ENCODE measurements around the gene IGF2BP2.
"Not testable (repeated sequence)": the region's sequence is repeated elsewhere in the genome, so short reads cannot be mapped to it uniquely, and the experiment has no call there.

IGF2BP2 gene

GRCh38 chr3:185657211-185657610, 167.6 kb downstream of the IGF2BP2 start:
- H3K4me3 ChIP-seq (ENCODE audit: low read length), result no peak overlapping the region
- DNase-seq (ENCODE audit: low read depth, low spot score), result no peak

DNA sequence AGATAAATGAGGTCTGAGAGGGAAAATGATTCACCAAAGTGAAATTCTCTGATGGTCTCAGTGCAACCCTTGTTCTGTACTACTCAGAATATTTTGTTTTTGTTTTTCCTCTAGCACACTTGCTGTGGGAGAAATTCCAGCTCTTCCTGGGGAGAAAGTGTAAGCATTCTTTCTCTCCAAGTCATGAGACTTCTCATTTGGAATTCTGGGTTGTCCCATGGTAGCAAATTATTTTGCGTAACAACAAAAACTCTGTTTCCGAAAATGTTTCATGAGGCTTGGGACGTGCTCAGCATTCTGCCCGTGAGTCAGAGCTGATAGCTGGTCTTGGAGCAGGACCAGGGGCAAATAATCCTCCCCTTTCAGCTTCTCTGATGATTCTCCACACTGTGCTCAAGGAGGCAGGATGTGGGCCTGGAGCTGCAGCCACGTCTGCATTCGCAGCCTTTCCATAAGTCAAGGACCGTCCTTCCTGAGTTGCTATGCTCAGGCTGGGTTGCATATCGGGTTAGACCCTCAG, 168.5 kb downstream of the IGF2BP2 start:
- no peak for DNase-seq (ENCODE audit: low read depth, low spot score)

GRCh38 chr3:185655426-185656320, 169.2 kb downstream of the IGF2BP2 start:
- no peak overlapping the region for H3K4me3 ChIP-seq (ENCODE audit: low read length)

More for the DNA sequence above, 168.5 kb downstream of the IGF2BP2 start:
- H3K4me3 ChIP-seq (ENCODE audit: low read length), result no peak overlapping the region

DNA sequence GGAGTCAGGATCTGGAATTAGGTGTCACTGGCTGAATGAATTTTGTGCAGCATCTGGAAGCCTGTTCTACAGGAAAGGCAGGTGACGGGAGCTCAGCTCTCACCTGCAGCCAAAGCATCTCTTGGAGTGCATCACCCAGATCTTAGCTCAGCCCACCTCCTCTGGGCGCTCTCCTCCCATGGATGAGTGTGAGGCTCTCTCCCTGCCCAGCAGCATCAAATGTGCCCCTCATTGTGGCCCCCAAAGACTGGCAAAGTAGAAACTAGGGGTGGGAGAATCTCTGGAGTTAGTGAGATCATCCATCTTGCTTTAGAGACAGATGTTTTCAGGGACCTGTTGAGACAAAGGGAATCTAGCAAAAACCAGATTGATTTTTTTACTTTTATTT, 170.1 kb downstream of the IGF2BP2 start:
- no peak overlapping the region for H3K4me3 ChIP-seq (ENCODE audit: low read length)
- DNase-seq (ENCODE audit: low read depth, low spot score), result no peak

More at GRCh38 chr3:185655426-185656320, 169.2 kb downstream of the IGF2BP2 start:
- DNase-seq (ENCODE audit: low read depth, low spot score), result no peak

DNA sequence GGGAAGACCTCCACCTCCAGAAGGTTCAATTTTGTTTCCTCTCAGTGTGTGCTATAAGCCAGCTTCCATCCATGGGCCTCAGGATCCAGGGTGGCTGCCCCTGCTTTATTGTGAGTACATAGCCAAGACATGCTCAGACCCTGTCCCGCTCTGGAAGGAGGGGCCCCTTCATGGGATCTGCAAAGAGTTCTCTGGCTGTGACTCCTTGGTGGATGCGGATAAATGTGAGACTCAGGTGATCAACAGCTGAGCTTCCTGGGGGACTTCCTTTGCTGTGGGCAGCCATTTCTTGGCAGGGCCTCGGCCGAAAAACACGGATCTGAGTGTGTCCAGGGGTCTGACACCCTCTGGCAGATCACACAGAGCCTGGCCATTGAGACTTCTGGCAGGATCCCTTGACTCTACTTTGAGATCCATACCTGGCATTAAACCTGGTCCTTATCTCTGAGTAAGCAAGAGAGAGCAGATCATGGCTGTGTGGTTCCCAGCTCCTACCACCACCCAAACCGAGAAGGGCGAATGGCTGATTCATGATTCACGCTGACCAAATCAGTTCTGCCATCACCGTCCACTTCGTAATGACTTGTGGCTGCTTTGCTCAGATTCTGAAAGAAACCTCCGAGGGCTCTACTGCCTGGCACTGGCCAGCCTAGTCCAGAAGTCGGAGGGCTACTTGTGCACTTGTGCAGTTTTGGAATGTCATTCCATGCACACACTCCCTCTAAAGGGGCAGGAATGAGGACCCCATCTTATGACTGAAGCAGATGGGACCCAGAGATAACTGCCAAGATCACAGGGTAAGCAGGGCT, 170.7 kb downstream of the IGF2BP2 start:
- DNase-seq (ENCODE audit: low read depth, low spot score), result no peak
- no peak overlapping the region for H3K4me3 ChIP-seq (ENCODE audit: low read length)

DNA sequence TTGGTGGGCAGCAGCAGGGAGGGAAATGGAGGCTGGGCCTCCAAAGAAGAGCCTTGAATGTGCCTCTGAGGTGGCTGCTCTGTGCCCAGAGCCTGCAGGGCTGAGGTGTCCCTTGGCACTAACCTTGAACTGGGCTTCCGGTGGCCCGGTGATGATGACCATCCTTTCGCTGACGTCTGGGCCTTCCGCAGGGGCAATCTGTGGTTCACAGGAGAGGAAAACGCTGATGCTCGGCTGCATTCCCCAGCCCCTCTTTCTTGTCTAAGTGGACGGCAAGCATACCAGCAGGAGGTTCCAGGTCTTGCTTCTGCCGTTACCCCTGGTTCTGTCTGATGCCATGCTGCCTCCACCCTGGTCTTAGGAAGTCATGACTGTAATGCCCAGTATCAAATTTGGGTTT, 172.9 kb downstream of the IGF2BP2 start:
- DNase-seq (ENCODE audit: low read depth, low spot score), result no peak
- H3K4me3 ChIP-seq (ENCODE audit: low read length), result no peak overlapping the region

DNA sequence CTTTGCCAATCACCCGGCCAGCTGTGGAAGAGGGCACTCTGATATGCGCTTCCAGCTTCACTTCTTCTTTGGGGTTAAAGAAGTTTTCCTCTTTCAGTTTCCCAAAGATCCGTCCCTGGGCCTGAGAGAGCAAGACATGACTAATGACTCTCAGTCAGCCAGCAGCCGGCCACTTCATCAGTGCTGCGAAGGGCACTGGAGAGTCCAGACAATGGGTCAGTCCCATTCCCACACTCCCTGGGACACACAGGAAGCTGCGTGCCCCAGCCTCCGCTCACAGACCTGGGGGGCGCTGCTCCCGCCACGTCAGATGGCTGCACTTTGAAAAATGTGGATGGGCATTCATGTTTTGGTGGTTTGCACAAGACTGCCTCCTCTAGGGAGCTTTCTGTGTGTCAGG, 175.4 kb downstream of the IGF2BP2 start:
- DNase-seq (ENCODE audit: low read depth, low spot score), result no peak
- no peak overlapping the region for H3K4me3 ChIP-seq (ENCODE audit: low read length)

GRCh38 chr3:185648396-185648795, 176.4 kb downstream of the IGF2BP2 start:
- H3K4me3 ChIP-seq (ENCODE audit: low read length), result no peak overlapping the region
- DNase-seq (ENCODE audit: low read depth, low spot score), result no peak

- H3K4me3 ChIP-seq (ENCODE audit: low read length), result no peak overlapping the region
- no peak for DNase-seq (ENCODE audit: low read depth, low spot score)
Measured at GRCh38 chr3:185647880-185648210, 177.0 kb downstream of the IGF2BP2 start.

DNA sequence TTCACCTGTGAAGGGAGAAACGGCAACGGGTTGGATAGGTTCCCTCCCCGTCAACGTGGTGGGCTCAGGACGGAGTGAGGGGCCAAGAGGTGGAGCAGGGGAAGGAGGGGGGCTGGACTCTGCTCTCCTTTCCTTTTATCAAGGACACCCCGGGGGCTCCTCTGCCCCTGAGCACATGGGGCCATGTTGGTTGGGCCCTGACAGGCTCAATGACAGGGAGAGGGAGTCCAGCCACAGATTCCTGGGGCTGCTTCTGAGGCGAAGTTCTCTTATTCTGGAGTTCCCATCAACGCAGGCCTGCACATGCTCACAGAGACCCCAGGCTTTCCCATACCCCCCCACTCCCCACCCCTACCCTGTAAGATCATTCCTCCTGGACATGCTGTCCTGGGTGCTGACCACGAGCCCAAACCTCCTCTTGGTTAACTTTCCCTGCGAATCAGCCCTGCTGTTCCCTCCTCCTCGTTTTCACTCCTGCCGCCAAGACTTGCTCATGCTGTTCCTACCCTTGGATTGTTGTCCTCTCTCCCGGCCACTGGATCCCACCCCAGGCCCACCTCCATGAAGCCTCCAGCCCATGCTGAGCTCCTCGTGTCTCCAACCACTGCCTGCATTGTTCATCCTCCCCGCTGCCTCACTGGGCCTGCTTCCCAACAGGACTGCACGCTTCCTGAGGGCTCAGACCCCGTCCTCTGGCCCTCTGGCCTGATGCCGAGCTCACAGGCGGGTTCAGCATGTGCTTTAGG, 177.5 kb downstream of the IGF2BP2 start:
- DNase-seq (ENCODE audit: low read depth, low spot score), result no peak
- no peak overlapping the region for H3K4me3 ChIP-seq (ENCODE audit: low read length)

GRCh38 chr3:185646382-185647133, 178.3 kb downstream of the IGF2BP2 start:
- DNase-seq (ENCODE audit: low read depth, low spot score), result no peak
- no peak overlapping the region for H3K4me3 ChIP-seq (ENCODE audit: low read length)

DNA sequence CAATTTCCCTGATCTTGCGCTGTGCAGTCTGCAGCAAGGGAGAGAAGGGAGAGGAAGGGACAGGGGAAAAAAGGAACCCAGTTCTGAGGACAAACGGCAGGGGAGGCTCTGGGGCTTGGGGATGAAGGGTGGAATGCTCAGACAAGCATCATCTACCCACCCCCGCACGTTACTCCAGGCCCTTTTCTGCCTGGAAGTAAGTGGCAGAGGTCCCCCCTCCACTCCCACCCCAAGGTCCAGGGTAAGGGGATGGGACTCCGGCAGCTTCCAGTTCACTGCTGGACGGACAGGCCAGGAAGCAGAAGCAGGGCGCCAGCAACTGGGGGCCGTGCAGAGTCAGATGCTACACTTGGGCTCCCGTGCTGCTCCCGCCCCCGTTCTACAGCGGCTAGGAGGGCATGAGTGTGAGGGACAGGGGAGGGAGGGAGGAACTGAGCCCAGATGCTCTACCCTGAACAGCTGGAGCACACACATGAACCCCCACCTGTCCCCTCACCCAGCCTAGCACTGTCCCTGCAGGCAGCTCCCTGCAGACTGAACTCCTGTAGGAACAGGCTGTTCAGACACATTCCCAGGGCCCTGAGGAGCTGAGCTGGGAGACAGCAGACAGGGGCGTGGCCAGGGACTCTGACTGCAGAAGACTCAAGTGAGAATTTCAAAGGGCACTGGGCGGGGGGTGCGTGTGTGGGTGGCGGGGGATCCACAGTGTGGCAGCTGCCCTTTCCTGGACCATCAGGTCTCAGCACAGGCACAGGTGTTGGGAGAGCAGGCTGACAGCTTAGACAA, 179.1 kb downstream of the IGF2BP2 start:
- no peak overlapping the region for H3K4me3 ChIP-seq (ENCODE audit: low read length)
- no peak for DNase-seq (ENCODE audit: low read depth, low spot score)

GRCh38 chr3:185645191-185645590, 179.7 kb downstream of the IGF2BP2 start:
- DNase-seq (ENCODE audit: low read depth, low spot score), result not testable (repeated sequence)

DNA sequence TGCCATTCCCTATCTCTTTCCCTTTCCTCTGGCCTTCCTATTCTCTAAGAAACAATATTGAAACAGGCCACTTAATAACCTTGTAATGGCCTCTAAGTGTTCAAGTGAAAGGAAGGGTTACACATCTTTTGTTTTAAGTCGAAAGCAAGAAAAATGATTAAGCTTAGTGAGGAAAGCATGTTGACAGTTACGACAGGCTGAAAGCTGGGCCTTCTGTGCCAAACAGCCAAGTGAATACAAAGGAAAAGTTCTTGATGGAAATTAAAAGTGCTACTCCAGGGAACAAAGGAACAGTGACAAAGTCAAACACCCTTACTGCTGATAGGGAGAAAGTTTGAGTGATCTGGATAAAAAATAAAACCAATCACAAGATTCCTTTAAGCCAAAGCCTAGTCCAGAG, 184.5 kb downstream of the IGF2BP2 start:
- no peak overlapping the region for H3K4me3 ChIP-seq (ENCODE audit: low read length)
- no peak for DNase-seq (ENCODE audit: low read depth, low spot score)

More at GRCh38 chr3:185645191-185645590, 179.7 kb downstream of the IGF2BP2 start:
- not testable (repeated sequence) for H3K4me3 ChIP-seq (ENCODE audit: low read length)

DNA sequence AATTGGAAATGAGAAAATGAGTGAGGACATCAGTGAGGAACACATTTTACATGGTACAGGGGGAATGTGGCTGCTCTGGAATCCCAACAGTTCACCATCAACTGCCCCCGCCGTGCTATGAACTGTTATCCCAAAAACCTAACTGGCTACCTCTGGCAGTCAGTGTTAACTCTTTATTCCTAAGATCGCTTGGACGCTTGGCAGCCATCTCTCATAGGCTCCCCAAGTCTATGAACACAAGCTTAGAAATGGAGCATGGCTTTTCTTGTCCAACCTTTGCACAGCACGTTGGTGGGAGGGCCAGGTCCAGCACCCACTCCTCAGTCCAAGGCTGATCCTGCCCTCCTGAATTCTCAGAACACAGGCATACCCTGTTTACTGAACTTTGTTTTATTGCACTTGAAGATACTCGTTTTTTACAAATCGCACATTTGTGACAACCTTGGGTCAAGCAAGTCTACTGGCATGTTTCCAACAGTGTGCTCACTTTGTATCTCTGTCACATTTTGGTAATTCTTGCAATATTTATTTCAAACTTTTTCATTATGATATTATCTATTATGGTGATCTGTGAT, 185.1 kb downstream of the IGF2BP2 start:
- DNase-seq (ENCODE audit: low read depth, low spot score), result no peak
- no peak overlapping the region for H3K4me3 ChIP-seq (ENCODE audit: low read length)

- not testable (repeated sequence) for H3K4me3 ChIP-seq (ENCODE audit: low read length)
Measured at GRCh38 chr3:185638651-185639050, 186.2 kb downstream of the IGF2BP2 start.

DNA sequence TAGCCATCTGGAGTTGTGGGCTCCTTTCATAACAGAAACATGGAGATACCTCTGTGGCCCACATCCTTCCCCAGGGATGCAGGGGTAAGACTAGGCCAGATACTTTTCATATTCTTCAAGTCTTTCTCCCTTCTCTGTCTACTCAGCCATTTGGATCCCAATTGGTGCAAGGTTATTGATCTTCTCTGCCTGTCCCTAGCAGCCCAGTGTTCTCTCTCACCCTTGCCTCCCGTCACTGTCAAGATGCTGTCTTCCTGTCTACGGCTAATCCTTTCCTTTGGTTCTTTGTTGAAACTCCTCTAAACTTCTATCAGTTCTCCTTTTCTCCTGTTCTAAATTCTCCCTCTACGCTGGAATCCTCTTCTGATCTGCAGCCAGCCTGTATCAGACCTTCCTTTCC, 187.5 kb downstream of the IGF2BP2 start:
- DNase-seq (ENCODE audit: low read depth, low spot score), result no peak
- no peak overlapping the region for H3K4me3 ChIP-seq (ENCODE audit: low read length)

More at GRCh38 chr3:185638651-185639050, 186.2 kb downstream of the IGF2BP2 start:
- not testable (repeated sequence) for DNase-seq (ENCODE audit: low read depth, low spot score)

DNA sequence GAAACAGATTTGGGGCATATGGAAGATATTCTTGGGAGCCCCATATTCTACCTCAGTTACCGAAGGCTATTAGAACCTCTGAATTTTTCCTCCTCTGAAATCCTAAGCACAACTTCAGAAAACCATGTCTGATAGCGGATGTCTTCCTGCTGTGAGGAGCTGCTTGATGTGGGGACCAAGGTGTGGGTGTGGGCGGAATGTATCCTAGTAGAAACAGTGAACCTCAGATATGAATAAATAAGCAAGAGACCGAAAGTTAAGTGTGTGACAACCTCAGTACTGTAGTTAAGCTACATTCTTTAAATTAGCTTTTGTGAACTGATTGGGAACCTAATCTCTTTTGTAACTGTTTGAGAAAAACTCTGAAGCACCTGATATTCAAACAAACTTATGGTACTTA, 191.8 kb downstream of the IGF2BP2 start:
- no peak overlapping the region for H3K4me3 ChIP-seq (ENCODE audit: low read length)
- DNase-seq (ENCODE audit: low read depth, low spot score), result peak; percentile 27

Measured in Jurkat, Clone E6-1 (cell line).